IMR-90 (cell line): ENCODE data around the gene C10orf90. TPM values are rescaled to one million over a fixed set of nuclear protein-coding genes. Genes with fewer than 3 reads are reported as not detected.

Experiments used
- ATAC-seq: fragments of 200-7000 bp; cut with Tn5 transposase; 2 replicates; pipeline ENCODE4 v1.9.1; 2020; ENCODE audit warnings: low read depth, mild to moderate bottlenecking, moderate library complexity
- BruUV-seq: library from RNA; stranded (reverse); fragments of 400-500 nt; replicated peaks from 2 replicates; lab custom pipeline; 2021; lab: Mats Ljungman, UMichigan
- CTCF ChIA-PET: fragments of 300-600 bp; formaldehyde crosslinking; extraction: SDS; loops from one replicate; lab custom pipeline; 2021; ENCODE audit warnings: antibody characterized with exemption; lab: Yijun Ruan, JAX
- POLR2A ChIA-PET: fragments of 300-600 bp; sonication (Branson Sonifier 250); formaldehyde crosslinking; loops from one replicate; lab custom pipeline; 2022; ENCODE audit warnings: antibody characterized with exemption; ENCODE audit not compliant: unreplicated experiment; lab: Charles Lee
- DNase-seq: peaks from one replicate; pipeline ENCODE4 v3.0.0; 2013
- H2AFZ ChIP-seq: replicated peaks from 2 replicates; pipeline ENCODE3; 2013; ENCODE audit warnings: low read length, mild to moderate bottlenecking; ENCODE audit not compliant: poor library complexity
- H2AK5ac ChIP-seq: 2 replicates; pipeline ENCODE4 v1.6.1; 2013; ENCODE audit warnings: low read depth, low read length, inconsistent platforms
- H2AK9ac ChIP-seq: replicated peaks from 2 replicates; pipeline ENCODE3; 2013; ENCODE audit warnings: mild to moderate bottlenecking, low read depth, low read length, moderate library complexity; ENCODE audit not compliant: poor library complexity
- H2BK120ac ChIP-seq: 2 replicates; pipeline ENCODE4 v1.6.1; 2013; ENCODE audit warnings: low read depth, low read length, inconsistent platforms
- H2BK15ac ChIP-seq: 3 replicates; pipeline ENCODE4 v1.6.1; 2013; ENCODE audit warnings: low read depth, low read length, inconsistent platforms
- H2BK20ac ChIP-seq: 2 replicates; pipeline ENCODE4 v1.6.1; 2013; ENCODE audit warnings: low read depth, mild to moderate bottlenecking, inconsistent platforms, low read length, moderate library complexity
- H2BK5ac ChIP-seq: 2 replicates; pipeline ENCODE4 v1.6.1; 2013; ENCODE audit warnings: mild to moderate bottlenecking, low read depth, low read length, inconsistent platforms; ENCODE audit not compliant: poor library complexity, severe bottlenecking
- H3K14ac ChIP-seq: replicated peaks from 2 replicates; pipeline ENCODE4 v1.6.1; 2013; ENCODE audit warnings: low read depth, low read length, inconsistent platforms
- H3K18ac ChIP-seq: 2 replicates; pipeline ENCODE4 v1.6.1; 2013; ENCODE audit warnings: low read depth, low read length, control low read depth
- H3K23ac ChIP-seq: 2 replicates; pipeline ENCODE4 v1.6.1; 2013; ENCODE audit warnings: low read depth, low read length, inconsistent platforms
- H3K27ac ChIP-seq: 2 replicates; pipeline ENCODE4 v1.5.1; 2013; ENCODE audit warnings: mild to moderate bottlenecking, control low read depth, low read length; ENCODE audit not compliant: insufficient read depth
- H3K27me3 ChIP-seq: 2 replicates; pipeline ENCODE4 v1.6.1; 2013; ENCODE audit warnings: low read length; ENCODE audit not compliant: control insufficient read depth, insufficient read depth
- H3K36me3 ChIP-seq: 2 replicates; pipeline ENCODE4 v1.6.1; 2013; ENCODE audit warnings: low read length, mixed read lengths; ENCODE audit not compliant: control insufficient read depth, insufficient read depth
- H3K4ac ChIP-seq: 2 replicates; pipeline ENCODE4 v1.6.1; 2013; ENCODE audit warnings: low read depth, low read length, inconsistent platforms
- H3K4me1 ChIP-seq: 2 replicates; pipeline ENCODE4 v1.6.1; 2013; ENCODE audit warnings: low read length, mixed read lengths; ENCODE audit not compliant: control insufficient read depth, insufficient read depth
- H3K4me2 ChIP-seq: 2 replicates; pipeline ENCODE4 v1.6.1; 2013; ENCODE audit warnings: low read depth, mild to moderate bottlenecking, control low read depth, low read length, moderate library complexity
- H3K4me3 ChIP-seq: 2 replicates; pipeline ENCODE4 v1.5.1; 2013; ENCODE audit warnings: low read depth, mild to moderate bottlenecking, control low read depth, low read length, moderate library complexity; ENCODE audit not compliant: insufficient read depth
- H3K56ac ChIP-seq: 2 replicates; pipeline ENCODE4 v1.6.1; 2013; ENCODE audit warnings: low read length, inconsistent platforms; ENCODE audit not compliant: insufficient read depth; ENCODE audit errors: extremely low read depth
- H3K79me1 ChIP-seq, 2 experiments: 2 replicates each; pipeline ENCODE4 v1.6.1; 2013; ENCODE audit warnings: low read length in 2 of 2, inconsistent platforms in 1 of 2, low read depth in 1 of 2
- H3K9ac ChIP-seq: 2 replicates; pipeline ENCODE4 v1.6.1; 2013; ENCODE audit warnings: low read depth, low read length, control low read depth
- H3K9me1 ChIP-seq: 2 replicates; pipeline ENCODE4 v1.6.1; 2013; ENCODE audit warnings: low read length, inconsistent platforms; ENCODE audit not compliant: insufficient read depth
- H3K9me3 ChIP-seq: 2 replicates; pipeline ENCODE4 v1.6.1; 2013; ENCODE audit warnings: low read length; ENCODE audit not compliant: control insufficient read depth, insufficient read depth
- H4K20me1 ChIP-seq: 2 replicates; pipeline ENCODE4 v1.6.1; 2013; ENCODE audit warnings: low read length, inconsistent platforms; ENCODE audit not compliant: insufficient read depth
- H4K5ac ChIP-seq: 2 replicates; pipeline ENCODE4 v1.6.1; 2013; ENCODE audit warnings: mild to moderate bottlenecking, low read depth, low read length, control low read depth
- H4K8ac ChIP-seq, 2 experiments: 2 replicates each; pipeline ENCODE4 v1.6.1; 2013; ENCODE audit warnings: low read depth in 2 of 2, low read length in 2 of 2, control low read depth in 1 of 2, inconsistent platforms in 1 of 2
- H4K91ac ChIP-seq: 2 replicates; pipeline ENCODE4 v1.6.1; 2013; ENCODE audit warnings: low read depth, low read length, inconsistent platforms; ENCODE audit not compliant: insufficient read depth
- BHLHE40 ChIP-seq: fragments of 150-350 bp; IDR thresholded peaks from 2 replicates; pipeline ENCODE4 v1.6.1; 2016; ENCODE audit warnings: mild to moderate bottlenecking, low read depth, low read length
- CEBPB ChIP-seq: IDR thresholded peaks from 2 replicates; pipeline ENCODE4 v1.6.1; 2012; ENCODE audit warnings: low read depth, low read length, improper control_type of control experiment
- CHD1 ChIP-seq: IDR thresholded peaks from 2 replicates; pipeline ENCODE4 v1.6.1; 2012; ENCODE audit warnings: low read depth, low read length, improper control_type of control experiment
- FOS ChIP-seq: fragments of 150-350 bp; IDR thresholded peaks from 2 replicates; pipeline ENCODE4 v1.6.1; 2016; ENCODE audit warnings: low read depth, low read length
- MAZ ChIP-seq: IDR thresholded peaks from 2 replicates; pipeline ENCODE4 v1.6.1; 2012; ENCODE audit warnings: low read depth, mild to moderate bottlenecking, low read length, improper control_type of control experiment, moderate library complexity, borderline replicate concordance
- MXI1 ChIP-seq: IDR thresholded peaks from 2 replicates; pipeline ENCODE4 v1.6.1; 2012; ENCODE audit warnings: low read depth, mild to moderate bottlenecking, low read length, moderate library complexity, borderline replicate concordance
- NFE2L2 ChIP-seq: fragments of 150-350 bp; IDR thresholded peaks from 2 replicates; pipeline ENCODE4 v1.6.1; 2016; ENCODE audit warnings: low read depth, mild to moderate bottlenecking, low read length
- POLR2A ChIP-seq: IDR thresholded peaks from 2 replicates; pipeline ENCODE4 v1.6.1; 2012; ENCODE audit warnings: mild to moderate bottlenecking, low read depth, low read length
- RAD21 ChIP-seq: IDR thresholded peaks from 2 replicates; pipeline ENCODE4 v1.6.1; 2012; ENCODE audit warnings: low read length, improper control_type of control experiment
- RCOR1 ChIP-seq: IDR thresholded peaks from 2 replicates; pipeline ENCODE4 v1.6.1; 2012; ENCODE audit warnings: mild to moderate bottlenecking, low read length, improper control_type of control experiment; ENCODE audit not compliant: insufficient replicate concordance
- RFX5 ChIP-seq: IDR thresholded peaks from 2 replicates; pipeline ENCODE4 v1.8.0; 2012; ENCODE audit warnings: low read depth, mild to moderate bottlenecking, low read length, moderate library complexity
- SMC3 ChIP-seq: fragments of 150-350 bp; IDR thresholded peaks from 2 replicates; pipeline ENCODE4 v1.6.1; 2016; ENCODE audit warnings: low read depth, mild to moderate bottlenecking, antibody characterized with exemption, low read length, moderate library complexity
- WGBS, 2 experiments: methylation state at CpG; one replicate each; pipeline versions ENCODE4 v1.1.5 to v1.1.7; 2013; ENCODE audit warnings: missing lambda C conversion rate in 2 of 2; ENCODE audit not compliant: insufficient read length in 1 of 2; ENCODE audit errors: extremely low coverage in 2 of 2; 5-methylcytosine and 5-hydroxymethylcytosine counted together
- dilution Hi-C: fragments of 300-500 bp; cut with HindIII; formaldehyde crosslinking; loops from one replicate; pipeline ENCODE4 v1.14.3; 2018; ENCODE audit warnings: low sequenced_read_pairs; ENCODE audit not compliant: unreplicated experiment
- in situ Hi-C: fragments of 300-500 bp; cut with MboI; formaldehyde crosslinking; loops from 3 replicates; pipeline ENCODE4 v1.14.3; 2019; ENCODE audit warnings: low sequenced_read_pairs, inconsistent platforms, mixed read lengths
- intact Hi-C: fragments of 100-400 bp; cut with micrococcal nuclease; formaldehyde crosslinking; loops from 2 replicates; pipeline ENCODE4 v1.10.0; 2022
- polyA plus RNA-seq, 3 experiments: library from polyadenylated mRNA; depleted of rRNA; stranded (reverse); fragments of >200 nt; gene quantifications; 2 replicates each; pipeline ENCODE4 v1.2.3, GENCODE V29; 2012; ENCODE audit warnings: low replicate concordance in 1 of 3
- total RNA-seq: library from RNA; depleted of rRNA; stranded (reverse); fragments of >200 nt; gene quantifications from 2 replicates; pipeline ENCODE4 v1.2.3, GENCODE V29; 2012
- TF ChIP-seq, protein P1 (sequence below): fragments of 150-350 bp; IDR thresholded peaks from 2 replicates; pipeline ENCODE4 v1.6.1; 2017; ENCODE audit warnings: mild to moderate bottlenecking, antibody characterized with exemption, low read length, low read depth
- TF ChIP-seq, protein P2 (sequence below): fragments of 150-350 bp; IDR thresholded peaks from 2 replicates; pipeline ENCODE4 v1.6.1; 2016; ENCODE audit warnings: low read depth, mild to moderate bottlenecking, low read length, moderate library complexity, borderline replicate concordance
- TF ChIP-seq, protein P3 (sequence below): conservative IDR thresholded peaks from 2 replicates; pipeline ENCODE4 v1.5.1; 2012; ENCODE audit warnings: mild to moderate bottlenecking, low read depth, low read length, improper control_type of control experiment

C10orf90 gene
- total and polyA plus RNA-seq, 2 of the 4 experiments (the other 2 are of a cell fraction), result 0.05 to 0.18 TPM

DNA sequence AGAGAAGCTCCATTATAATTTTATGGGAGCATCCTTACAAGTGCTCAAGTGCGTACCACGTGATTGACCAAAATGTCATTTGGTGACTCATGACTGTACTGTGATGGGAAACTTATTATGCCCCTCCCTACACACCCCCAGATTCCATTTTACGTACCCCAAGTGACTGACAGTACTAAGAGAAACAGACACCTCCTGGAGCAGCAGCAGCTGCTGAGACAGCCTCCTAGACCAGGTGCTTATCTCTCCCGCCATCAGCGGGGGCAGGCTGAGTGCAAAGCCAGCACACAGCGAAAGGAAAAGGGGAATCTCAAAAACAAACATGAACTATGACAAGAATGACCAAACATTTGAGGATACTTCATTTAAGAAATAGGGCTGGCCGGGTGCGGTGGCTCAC lies 278.0 kb downstream of the C10orf90 start:
- Histone ChIP-seq H3K56ac (no peak overlapping the region), H3K4me1 (peaks cover 4% of the 10 kb centered on the region; the same call in 1 of the 2 replicates), H3K23ac (no peak overlapping the region), H4K5ac (no peak overlapping the region), H3K9me3 (peaks cover 2% of the 10 kb centered on the region; the same call in 1 of the 2 replicates), H3K9ac (no peak overlapping the region), H4K91ac (no peak overlapping the region), H2AK9ac (no peak overlapping the region), H2AFZ (no peak overlapping the region), H2AK5ac (no peak overlapping the region), H3K14ac (no peak overlapping the region), H3K18ac (no peak overlapping the region), H3K27me3 (no peaks in the 10 kb centered on the region; the same call in 1 of the 2 replicates), H4K20me1 (no peaks in the 10 kb centered on the region), H2BK120ac (no peak overlapping the region), H2BK15ac (no peak overlapping the region), H3K4ac (no peak overlapping the region), H3K4me3 (no peak overlapping the region), H2BK20ac (no peak overlapping the region), H2BK5ac (no peak overlapping the region), H3K36me3 (no peaks in the 10 kb centered on the region), H4K8ac (no peak overlapping the region), H3K79me1 (no peaks in the 10 kb centered on the region), H3K27ac (no peak overlapping the region), H3K4me2 (no peak overlapping the region), H3K9me1 (peaks cover 5% of the 10 kb centered on the region; the same call in 1 of the 2 replicates)
- ChIA-PET CTCF (interaction anchor here (0.6 kb wide), 1 partner anchor 487 kb away, joined by 4 read pairs; no protein-coding TSS in a partner anchor), POLR2A (no interaction called here)
- in situ Hi-C loops (no loop called here), dilution Hi-C loops (no loop called here), intact Hi-C loops (loop anchor here (10.0 kb wide), 1 partner anchor 1878 kb away; no protein-coding TSS in a partner anchor)
- TF ChIP-seq RCOR1 (no peak), RAD21 (no peak), MXI1 (no peak), NFE2L2 (no peak), BHLHE40 (no peak), POLR2A (no peak), SMC3 (no peak), CEBPB (no peak), CHD1 (no peak), RFX5 (no peak), FOS (no peak), MAZ (no peak)
- TF ChIP-seq, protein P1, sequence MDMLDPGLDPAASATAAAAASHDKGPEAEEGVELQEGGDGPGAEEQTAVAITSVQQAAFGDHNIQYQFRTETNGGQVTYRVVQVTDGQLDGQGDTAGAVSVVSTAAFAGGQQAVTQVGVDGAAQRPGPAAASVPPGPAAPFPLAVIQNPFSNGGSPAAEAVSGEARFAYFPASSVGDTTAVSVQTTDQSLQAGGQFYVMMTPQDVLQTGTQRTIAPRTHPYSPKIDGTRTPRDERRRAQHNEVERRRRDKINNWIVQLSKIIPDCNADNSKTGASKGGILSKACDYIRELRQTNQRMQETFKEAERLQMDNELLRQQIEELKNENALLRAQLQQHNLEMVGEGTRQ, result no peak
- TF ChIP-seq, protein P2, sequence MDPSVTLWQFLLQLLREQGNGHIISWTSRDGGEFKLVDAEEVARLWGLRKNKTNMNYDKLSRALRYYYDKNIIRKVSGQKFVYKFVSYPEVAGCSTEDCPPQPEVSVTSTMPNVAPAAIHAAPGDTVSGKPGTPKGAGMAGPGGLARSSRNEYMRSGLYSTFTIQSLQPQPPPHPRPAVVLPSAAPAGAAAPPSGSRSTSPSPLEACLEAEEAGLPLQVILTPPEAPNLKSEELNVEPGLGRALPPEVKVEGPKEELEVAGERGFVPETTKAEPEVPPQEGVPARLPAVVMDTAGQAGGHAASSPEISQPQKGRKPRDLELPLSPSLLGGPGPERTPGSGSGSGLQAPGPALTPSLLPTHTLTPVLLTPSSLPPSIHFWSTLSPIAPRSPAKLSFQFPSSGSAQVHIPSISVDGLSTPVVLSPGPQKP, result no peak
- TF ChIP-seq, protein P3, sequence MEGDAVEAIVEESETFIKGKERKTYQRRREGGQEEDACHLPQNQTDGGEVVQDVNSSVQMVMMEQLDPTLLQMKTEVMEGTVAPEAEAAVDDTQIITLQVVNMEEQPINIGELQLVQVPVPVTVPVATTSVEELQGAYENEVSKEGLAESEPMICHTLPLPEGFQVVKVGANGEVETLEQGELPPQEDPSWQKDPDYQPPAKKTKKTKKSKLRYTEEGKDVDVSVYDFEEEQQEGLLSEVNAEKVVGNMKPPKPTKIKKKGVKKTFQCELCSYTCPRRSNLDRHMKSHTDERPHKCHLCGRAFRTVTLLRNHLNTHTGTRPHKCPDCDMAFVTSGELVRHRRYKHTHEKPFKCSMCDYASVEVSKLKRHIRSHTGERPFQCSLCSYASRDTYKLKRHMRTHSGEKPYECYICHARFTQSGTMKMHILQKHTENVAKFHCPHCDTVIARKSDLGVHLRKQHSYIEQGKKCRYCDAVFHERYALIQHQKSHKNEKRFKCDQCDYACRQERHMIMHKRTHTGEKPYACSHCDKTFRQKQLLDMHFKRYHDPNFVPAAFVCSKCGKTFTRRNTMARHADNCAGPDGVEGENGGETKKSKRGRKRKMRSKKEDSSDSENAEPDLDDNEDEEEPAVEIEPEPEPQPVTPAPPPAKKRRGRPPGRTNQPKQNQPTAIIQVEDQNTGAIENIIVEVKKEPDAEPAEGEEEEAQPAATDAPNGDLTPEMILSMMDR, result no peak
- no peak for DNase-seq
- BruUV-seq, result no TSS peak
- ATAC-seq, result no peak
- WGBS, 2 experiments, result 73% methylated on average over 3 of the region's 8 CpGs; no CpG with 5 or more reads in 1 of the 2 experiments
